CD4-positive, alpha-beta T cell (primary cell): ENCODE results near the gene SYTL4. TPM values are rescaled to one million over a fixed set of nuclear protein-coding genes. Genes with fewer than 3 reads are reported as not detected.
A peak's percentile ranks its signal among the peaks of the same experiment; 100 is the strongest.

Experiments
- ATAC-seq: fragments of 200-7000 bp; cut with Tn5 transposase; one replicate; pipeline ENCODE4 v1.10.0; 2022; ENCODE audit warnings: mild to moderate bottlenecking; ENCODE audit not compliant: poor library complexity
- CTCF ChIA-PET: fragments of 350-600 bp; sonication (Branson Sonifier 250); formaldehyde crosslinking; loops from one replicate; lab custom pipeline; 2021; ENCODE audit warnings: antibody characterized with exemption, inconsistent platforms; lab: Charles Lee
- POLR2A ChIA-PET: fragments of 350-600 bp; sonication (Branson Sonifier 250); formaldehyde crosslinking; loops from one replicate; lab custom pipeline; 2021; ENCODE audit warnings: antibody characterized with exemption, inconsistent platforms; lab: Charles Lee
- DNase-seq, 14 experiments: peaks; one replicate each; pipeline ENCODE4 v3.0.0-alpha.2; 2013 to 2020; ENCODE audit warnings: mixed read lengths in 2 of 14
- H3K27ac ChIP-seq, 2 donors: one replicate each; pipeline versions ENCODE4 v1.5.1 to v1.7.0; 2013; ENCODE audit warnings: low read length in 2 of 2, low read depth in 1 of 2, mild to moderate bottlenecking in 1 of 2
- H3K27me3 ChIP-seq, 2 experiments: 1 replicate in 1 of 2; 2 replicates in 1 of 2; pipeline versions ENCODE4 v1.6.1 to v1.7.0; 2013; ENCODE audit warnings: low read length in 2 of 2, control low read depth in 1 of 2, mild to moderate bottlenecking in 1 of 2, moderate library complexity in 1 of 2; ENCODE audit not compliant: insufficient read depth in 2 of 2, control insufficient read depth in 1 of 2
- H3K36me3 ChIP-seq: one replicate; pipeline ENCODE4 v1.6.1; 2013; ENCODE audit warnings: low read length, control low read depth; ENCODE audit not compliant: insufficient read depth
- H3K4me1 ChIP-seq: one replicate; pipeline ENCODE4 v1.6.1; 2013; ENCODE audit warnings: low read length, control low read depth; ENCODE audit not compliant: insufficient read depth
- H3K4me3 ChIP-seq: one replicate; pipeline ENCODE4 v1.5.1; 2013; ENCODE audit warnings: mild to moderate bottlenecking, low read length, moderate library complexity
- H3K9me3 ChIP-seq, 2 experiments: 1 replicate in 1 of 2; 2 replicates in 1 of 2; pipeline versions ENCODE4 v1.6.1 to v1.7.0; 2013; ENCODE audit warnings: low read length in 2 of 2, mild to moderate bottlenecking in 2 of 2, control low read depth in 1 of 2, moderate library complexity in 1 of 2; ENCODE audit not compliant: control insufficient read depth in 1 of 2, insufficient read depth in 1 of 2
- H3K27ac Mint-ChIP-seq: one replicate; pipeline ENCODE4 v1.8.0; 2020; ENCODE audit warnings: mixed read lengths
- H3K27me3 Mint-ChIP-seq: one replicate; pipeline ENCODE4 v1.8.0; 2021; ENCODE audit warnings: mixed read lengths
- H3K36me3 Mint-ChIP-seq: one replicate; pipeline ENCODE4 v1.8.0; 2021; ENCODE audit warnings: low read depth, mixed read lengths
- H3K4me1 Mint-ChIP-seq: one replicate; pipeline ENCODE4 v1.8.0; 2021; ENCODE audit warnings: low read depth, mixed read lengths
- H3K4me3 Mint-ChIP-seq: one replicate; pipeline ENCODE4 v1.8.0; 2020; ENCODE audit warnings: mild to moderate bottlenecking, mixed read lengths
- H3K9me3 Mint-ChIP-seq: one replicate; pipeline ENCODE4 v1.8.0; 2020; ENCODE audit warnings: mixed read lengths
- CTCF ChIP-seq: fragments of 200-600 bp; IDR thresholded peaks from one replicate; pipeline ENCODE4 v1.8.0; 2022; ENCODE audit warnings: antibody characterized with exemption, mild to moderate bottlenecking
- intact Hi-C, 2 experiments: fragments of 100-400 bp; cut with DNase I in 1 of 2; cut with micrococcal nuclease in 1 of 2; formaldehyde crosslinking; loops; one replicate each; pipeline versions ENCODE4 v1.15.1 to v1.9.0; 2023 to 2025; cut with DNase I, micrococcal nuclease
- total RNA-seq, 174 experiments: library from RNA in 2 of 174; stranded (reverse) in 2 of 174; gene quantifications; one replicate each; pipeline ENCODE4 v1.2.3 and lab custom pipeline; 2021 to 2026

The SYTL4 gene
- total RNA-seq, 2 experiments from 2014 or later: not detected

- no peak overlapping the region for H3K4me3 Mint-ChIP-seq
- ATAC-seq: no peak
- peaks cover 12% of the 10 kb centered on the region for H3K36me3 Mint-ChIP-seq
- H3K27me3 Mint-ChIP-seq: no peaks in the 10 kb centered on the region
- Histone ChIP-seq H3K27ac (no peak overlapping the region), H3K27me3 (peaks cover 2 to 3% of the 10 kb centered on the region in 2 experiments), H3K4me3 (no peak overlapping the region), H3K36me3 (no peaks in the 10 kb centered on the region), H3K9me3 (no peaks in the 10 kb centered on the region), H3K4me1 (no peaks in the 10 kb centered on the region)
- ChIA-PET POLR2A (no interaction called here), CTCF (no interaction called here)
- intact Hi-C loops: no loop called here
- no peak overlapping the region for H3K27ac Mint-ChIP-seq
- no peaks in the 10 kb centered on the region for H3K9me3 Mint-ChIP-seq
- TF ChIP-seq CTCF: no peak
- peaks cover 8% of the 10 kb centered on the region for H3K4me1 Mint-ChIP-seq
- DNase-seq: peak in 3 of 14 experiments; percentile 11 to 20 (median 19)
Measured at GRCh38 chrX:100625985-100626491, 105.9 kb downstream of the SYTL4 start.

Other genes starting within 250 kb of the SYTL4 start
- gene TNMD, start 147.2 kb downstream of the SYTL4 start, total RNA-seq: not detected
- 1 to 10 TPM; 1.1 to 1.9 TPM for gene TSPAN6, start 95.3 kb downstream of the SYTL4 start, total RNA-seq
- not detected for gene SRPX2, start 87.9 kb downstream of the SYTL4 start, total RNA-seq
- 10 to 100 TPM in 1 of 2 experiments, 1 to 10 TPM in 1; 8.3 to 10.1 TPM for gene CSTF2, start 88.3 kb upstream of the SYTL4 start, total RNA-seq
- under 1 TPM in 1 of 2 experiments, not detected in 1; 0.36 TPM for gene NOX1, start 142.2 kb upstream of the SYTL4 start, total RNA-seq
- 1 to 10 TPM; 1.9 to 2.5 TPM for gene XKRX, start 196.8 kb upstream of the SYTL4 start, total RNA-seq
- gene ARL13A, start 237.6 kb upstream of the SYTL4 start, total RNA-seq: not detected